ENCODE measurements around the gene TAS2R7. TPM values are rescaled to one million over a fixed set of nuclear protein-coding genes. Genes with fewer than 3 reads are reported as not detected.
"Not testable (repeated sequence)": the region's sequence is repeated elsewhere in the genome, so short reads cannot be mapped to it uniquely, and the experiment has no call there.

Gene TAS2R7
- total and polyA plus RNA-seq, 11 donors, result not detected

GRCh38 chr12:10801741-10802140 lies 686 bp downstream of the TAS2R7 start:
- Histone ChIP-seq H3K36me3 (no peaks in the 10 kb centered on the region), H3K4me1 (no peaks in the 10 kb centered on the region), H3K27me3 (no peaks in the 10 kb centered on the region), H3K9me3 (no peaks in the 10 kb centered on the region), H3K27ac (no peak overlapping the region), H3K4me3 (no peak overlapping the region)
- no peak for DNase-seq
- TF ChIP-seq POLR2A (IDR thresholded peaks at IDR 0.05) (no peak), CTCF (IDR thresholded peaks at IDR 0.05) (no peak)
- ATAC-seq, result no peak
- intact Hi-C loops (cut with DNase I), result no loop called here
- WGBS, 4 donors, result 69 to 78% (median 71%) methylated on average over 5 of the region's 5 CpGs

GRCh38 chr12:10794222-10794621 lies 8.2 kb downstream of the TAS2R7 start:
- H3K4me3 ChIP-seq, result no peak overlapping the region
- no peaks in the 10 kb centered on the region for H3K9me3 ChIP-seq
- ATAC-seq (no peak), DNase-seq (no peak)
- no peaks in the 10 kb centered on the region for H3K36me3 ChIP-seq
- H3K27ac ChIP-seq, result no peak overlapping the region
- TF ChIP-seq POLR2A (IDR thresholded peaks at IDR 0.05) (no peak), CTCF (IDR thresholded peaks at IDR 0.05) (no peak)
- no peaks in the 10 kb centered on the region for H3K27me3 ChIP-seq
- 62 to 72% (median 62%) methylated on average over 2 of the region's 2 CpGs for WGBS, 4 donors
- intact Hi-C loops (cut with DNase I), result no loop called here
- H3K4me1 ChIP-seq, result no peaks in the 10 kb centered on the region

- ATAC-seq; H3K36me3 ChIP-seq; DNase-seq; H3K4me3 ChIP-seq; intact Hi-C loops (cut with DNase I); H3K27ac ChIP-seq; H3K27me3 ChIP-seq; H3K4me1 ChIP-seq; H3K9me3 ChIP-seq: not testable (repeated sequence)
- WGBS, 4 donors, result 85 to 96% (median 89%) methylated on average over 4 of the region's 4 CpGs
Measured at GRCh38 chr12:10791769-10792168, 10.7 kb downstream of the TAS2R7 start.

- Histone ChIP-seq H3K4me3 (no peak overlapping the region), H3K27ac (no peak overlapping the region), H3K4me1 (no peaks in the 10 kb centered on the region), H3K27me3 (peaks cover 0 to under 1% (median 0%) of the 10 kb centered on the region in 9 donors), H3K9me3 (no peaks in the 10 kb centered on the region), H3K36me3 (no peaks in the 10 kb centered on the region)
- WGBS, 4 donors, result 79 to 85% (median 82%) methylated on average over 5 of the region's 5 CpGs
- TF ChIP-seq POLR2A (IDR thresholded peaks at IDR 0.05), result no peak
- no peak for TF ChIP-seq CTCF (IDR thresholded peaks at IDR 0.05)
- intact Hi-C loops (cut with DNase I), result no loop called here
- DNase-seq (no peak), ATAC-seq (no peak)
Measured at GRCh38 chr12:10783252-10783651, 19.2 kb downstream of the TAS2R7 start.

GRCh38 chr12:10779103-10779502 lies 23.3 kb downstream of the TAS2R7 start:
- Histone ChIP-seq H3K4me1 (no peaks in the 10 kb centered on the region), H3K9me3 (no peaks in the 10 kb centered on the region), H3K27me3 (peaks cover 0 to 10% (median 0%) of the 10 kb centered on the region in 9 donors), H3K27ac (no peak overlapping the region), H3K4me3 (no peak overlapping the region), H3K36me3 (no peaks in the 10 kb centered on the region)
- TF ChIP-seq CTCF (IDR thresholded peaks at IDR 0.05), result no peak
- TF ChIP-seq POLR2A (IDR thresholded peaks at IDR 0.05), result no peak
- 73 to 88% (median 80%) methylated on average over 2 of the region's 2 CpGs for WGBS, 4 donors
- no peak for ATAC-seq
- intact Hi-C loops (cut with DNase I), result loop anchor here in 1 of 10 donors (5.0 kb wide), 1 partner anchor 693 kb away; no protein-coding TSS in a partner anchor
- DNase-seq, result no peak
